OCI-LY7 (cell line): ENCODE measurements around the gene CNTNAP5. TPM values are rescaled to one million over a fixed set of nuclear protein-coding genes. Genes with fewer than 3 reads are reported as not detected.

Source experiments
- BruUV-seq: library from RNA; stranded (reverse); fragments of 400-500 nt; replicated peaks from 2 replicates; lab custom pipeline; 2021; lab: Mats Ljungman, UMichigan
- CTCF ChIA-PET: fragments of 300-600 bp; sonication (Branson Sonifier 250); formaldehyde crosslinking; loops from one replicate; lab custom pipeline; 2022; ENCODE audit warnings: antibody characterized with exemption; ENCODE audit not compliant: unreplicated experiment; lab: Charles Lee
- POLR2A ChIA-PET: fragments of 300-600 bp; sonication (Branson Sonifier 250); formaldehyde crosslinking; loops from one replicate; lab custom pipeline; 2022; ENCODE audit warnings: antibody characterized with exemption; lab: Charles Lee
- DNase-seq: peaks from one replicate; pipeline ENCODE4 v3.0.0-alpha.2; 2015; ENCODE audit warnings: low spot score
- H2AFZ ChIP-seq: fragments of 200-600 bp; sonication (generic), shearing (Covaris generic); 2 replicates; pipeline ENCODE4 v1.6.1; 2014; ENCODE audit warnings: mild to moderate bottlenecking, antibody characterized with exemption, low read length, moderate library complexity
- H3K27ac ChIP-seq: fragments of 200-600 bp; sonication (generic); 2 replicates; pipeline ENCODE4 v1.5.1; 2014; ENCODE audit warnings: mixed run types, low read depth, mild to moderate bottlenecking, moderate library complexity, low read length, inconsistent platforms; ENCODE audit not compliant: poor library complexity, severe bottlenecking
- H3K36me3 ChIP-seq: fragments of 200-600 bp; sonication (generic); 2 replicates; pipeline ENCODE4 v1.6.1; 2014; ENCODE audit warnings: mild to moderate bottlenecking, antibody characterized with exemption, low read length, moderate library complexity, mixed read lengths; ENCODE audit not compliant: insufficient read depth
- H3K4me1 ChIP-seq: fragments of 200-600 bp; sonication (generic); 2 replicates; pipeline ENCODE4 v1.5.1; 2014; ENCODE audit warnings: mild to moderate bottlenecking, low read length; ENCODE audit not compliant: insufficient read depth, poor library complexity, severe bottlenecking
- H3K4me2 ChIP-seq: fragments of 200-600 bp; sonication (generic); 2 replicates; pipeline ENCODE4 v1.6.1; 2014; ENCODE audit warnings: mild to moderate bottlenecking, low read length
- H3K4me3 ChIP-seq: fragments of 200-600 bp; sonication (generic); 2 replicates; pipeline ENCODE4 v1.5.1; 2014; ENCODE audit warnings: mild to moderate bottlenecking, low read depth, low read length; ENCODE audit not compliant: poor library complexity, severe bottlenecking
- H3K79me2 ChIP-seq: fragments of 200-600 bp; sonication (generic); 2 replicates; pipeline ENCODE4 v1.6.1; 2016; ENCODE audit warnings: low read depth, mild to moderate bottlenecking, low read length, moderate library complexity, mixed read lengths; ENCODE audit not compliant: insufficient read depth
- H3K9me2 ChIP-seq: fragments of 200-600 bp; sonication (generic); 2 replicates; pipeline ENCODE4 v1.6.1; 2016; ENCODE audit warnings: mild to moderate bottlenecking, low read length, mixed read lengths; ENCODE audit not compliant: insufficient read depth
- H3K9me3 ChIP-seq: fragments of 200-600 bp; sonication (generic); 2 replicates; pipeline ENCODE4 v1.6.1; 2014; ENCODE audit warnings: mild to moderate bottlenecking, mixed run types, low read length, mixed read lengths
- H4K20me1 ChIP-seq: fragments of 200-600 bp; sonication (generic); 2 replicates; pipeline ENCODE4 v1.6.1; 2014; ENCODE audit warnings: mild to moderate bottlenecking, antibody characterized with exemption, low read length, moderate library complexity, mixed read lengths; ENCODE audit not compliant: insufficient read depth
- EZH2phosphoT487 ChIP-seq: fragments of 200-600 bp; sonication (generic); IDR thresholded peaks from 2 replicates; pipeline ENCODE4 v1.6.1; 2018; ENCODE audit warnings: low read depth, borderline replicate concordance, mild to moderate bottlenecking, mixed run types, antibody characterized with exemption, low read length, moderate library complexity, mixed read lengths
- intact Hi-C: fragments of 100-400 bp; cut with micrococcal nuclease; formaldehyde crosslinking; loops from one replicate; pipeline ENCODE4 v1.10.0; 2022; ENCODE audit not compliant: unreplicated experiment
- total RNA-seq, 2 experiments: library from RNA; depleted of rRNA in 1 of 2; stranded (reverse); fragments of >200 nt in 1 of 2; shearing (Covaris generic) in 1 of 2; gene quantifications; 2 replicates each; pipeline ENCODE4 v1.2.3, GENCODE V29; 2014 to 2022
- TF ChIP-seq, protein P1 (sequence below): fragments of 200-600 bp; sonication (generic); conservative IDR thresholded peaks from 2 replicates; pipeline ENCODE4 v1.5.1; 2014; ENCODE audit warnings: mild to moderate bottlenecking, antibody characterized with exemption, low read length, moderate library complexity, mixed read lengths

CNTNAP5 gene
- total RNA-seq, 2 experiments from 2014 or later: not detected

DNA sequence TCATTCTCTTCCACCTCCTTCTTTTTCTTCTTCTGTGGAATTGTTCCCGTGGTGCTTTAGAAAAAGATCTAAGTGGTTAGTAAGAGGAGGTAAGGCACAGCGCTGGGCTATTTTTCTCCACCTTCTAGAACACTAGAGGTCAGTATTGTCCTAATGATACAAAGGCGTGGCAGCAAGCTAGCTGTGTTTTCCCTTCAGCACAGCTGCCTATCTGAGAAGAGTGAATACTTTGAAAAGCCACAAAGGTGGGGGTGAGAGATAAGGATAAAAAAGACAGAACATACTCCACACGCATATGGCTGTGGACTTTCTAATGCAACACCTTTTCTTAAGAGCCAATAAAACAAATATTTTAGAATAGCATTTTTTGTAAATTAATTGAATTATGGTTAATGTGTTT is 2.1 kb downstream of the CNTNAP5 start:
- CTCF ChIA-PET: no interaction called here
- peak; percentile 54 for DNase-seq

DNA sequence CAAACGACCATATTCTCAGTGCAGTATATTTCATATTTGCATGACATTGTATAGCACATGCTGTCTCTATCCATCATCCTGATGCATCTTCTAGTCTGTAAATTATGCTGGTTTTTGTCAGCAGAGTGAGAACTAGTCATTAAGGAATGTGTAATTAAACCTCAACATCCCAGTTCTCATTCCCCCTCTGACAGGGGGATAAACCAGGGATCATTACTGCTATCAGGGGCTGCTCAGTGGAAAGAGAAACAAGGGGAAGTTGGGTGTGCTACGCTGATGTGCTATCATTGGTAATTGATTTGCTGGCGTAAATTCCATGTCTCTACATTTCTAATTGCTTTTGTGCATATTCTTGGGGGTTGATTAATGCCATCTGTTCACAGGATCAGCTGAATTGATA is 7.7 kb downstream of the CNTNAP5 start:
- Histone ChIP-seq H3K4me3 (no peak overlapping the region), H3K27ac (no peak overlapping the region), H3K9me2 (no peaks in the 10 kb centered on the region), H3K4me1 (no peaks in the 10 kb centered on the region), H2AFZ (no peak overlapping the region), H3K79me2 (no peaks in the 10 kb centered on the region), H3K9me3 (no peaks in the 10 kb centered on the region), H3K4me2 (no peak overlapping the region), H4K20me1 (no peaks in the 10 kb centered on the region), H3K36me3 (no peaks in the 10 kb centered on the region)
- no peak for DNase-seq
- intact Hi-C loops: no loop called here
- TF ChIP-seq EZH2phosphoT487: no peak
- TF ChIP-seq, protein P1, sequence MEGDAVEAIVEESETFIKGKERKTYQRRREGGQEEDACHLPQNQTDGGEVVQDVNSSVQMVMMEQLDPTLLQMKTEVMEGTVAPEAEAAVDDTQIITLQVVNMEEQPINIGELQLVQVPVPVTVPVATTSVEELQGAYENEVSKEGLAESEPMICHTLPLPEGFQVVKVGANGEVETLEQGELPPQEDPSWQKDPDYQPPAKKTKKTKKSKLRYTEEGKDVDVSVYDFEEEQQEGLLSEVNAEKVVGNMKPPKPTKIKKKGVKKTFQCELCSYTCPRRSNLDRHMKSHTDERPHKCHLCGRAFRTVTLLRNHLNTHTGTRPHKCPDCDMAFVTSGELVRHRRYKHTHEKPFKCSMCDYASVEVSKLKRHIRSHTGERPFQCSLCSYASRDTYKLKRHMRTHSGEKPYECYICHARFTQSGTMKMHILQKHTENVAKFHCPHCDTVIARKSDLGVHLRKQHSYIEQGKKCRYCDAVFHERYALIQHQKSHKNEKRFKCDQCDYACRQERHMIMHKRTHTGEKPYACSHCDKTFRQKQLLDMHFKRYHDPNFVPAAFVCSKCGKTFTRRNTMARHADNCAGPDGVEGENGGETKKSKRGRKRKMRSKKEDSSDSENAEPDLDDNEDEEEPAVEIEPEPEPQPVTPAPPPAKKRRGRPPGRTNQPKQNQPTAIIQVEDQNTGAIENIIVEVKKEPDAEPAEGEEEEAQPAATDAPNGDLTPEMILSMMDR: no peak
- ChIA-PET POLR2A (no interaction called here), CTCF (no interaction called here)
- BruUV-seq: no TSS peak

More for the DNA sequence above, 2.1 kb downstream of the CNTNAP5 start:
- no peaks in the 10 kb centered on the region for H3K79me2 ChIP-seq
- H2AFZ ChIP-seq: no peak overlapping the region
- no peaks in the 10 kb centered on the region for H3K9me3 ChIP-seq
- no peaks in the 10 kb centered on the region for H4K20me1 ChIP-seq
- TF ChIP-seq, protein P1: peak; percentile 81
- no peak for TF ChIP-seq EZH2phosphoT487
- H3K4me1 ChIP-seq: no peaks in the 10 kb centered on the region
- no peak overlapping the region for H3K4me2 ChIP-seq
- no TSS peak for BruUV-seq
- intact Hi-C loops: no loop called here
- H3K36me3 ChIP-seq: no peaks in the 10 kb centered on the region
- H3K4me3 ChIP-seq: no peak overlapping the region
- no peak overlapping the region for H3K27ac ChIP-seq
- H3K9me2 ChIP-seq: no peaks in the 10 kb centered on the region
- POLR2A ChIA-PET: no interaction called here

DNA sequence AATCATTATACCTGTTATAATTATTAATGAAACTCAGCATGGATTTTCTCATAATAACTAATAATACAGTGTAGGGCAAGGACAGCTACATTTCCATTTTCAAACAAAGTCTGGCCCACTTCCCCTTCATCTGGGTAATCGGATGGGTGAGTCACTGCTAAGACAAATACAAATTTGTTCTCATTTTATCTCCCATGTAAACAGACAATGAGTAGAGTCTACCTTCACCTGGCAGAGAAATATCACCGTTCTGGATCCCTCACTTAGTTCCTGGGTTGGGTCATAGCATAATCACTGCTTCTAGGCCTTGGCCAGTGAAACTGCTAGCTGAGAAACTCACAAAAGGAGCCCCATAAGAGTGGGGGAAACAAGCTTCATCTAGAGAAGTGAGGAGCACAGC is 9.2 kb downstream of the CNTNAP5 start:
- intact Hi-C loops: no loop called here
- ChIA-PET POLR2A (no interaction called here), CTCF (no interaction called here)
- H3K79me2 ChIP-seq: no peaks in the 10 kb centered on the region
- DNase-seq: no peak
- H2AFZ ChIP-seq: no peak overlapping the region
- no peak overlapping the region for H3K4me3 ChIP-seq
- no peak overlapping the region for H3K27ac ChIP-seq
- H3K36me3 ChIP-seq: no peaks in the 10 kb centered on the region
- no peaks in the 10 kb centered on the region for H3K9me2 ChIP-seq
- TF ChIP-seq, protein P1: no peak
- no peak for TF ChIP-seq EZH2phosphoT487
- no TSS peak for BruUV-seq
- no peaks in the 10 kb centered on the region for H4K20me1 ChIP-seq
- H3K4me1 ChIP-seq: no peaks in the 10 kb centered on the region
- H3K9me3 ChIP-seq: no peaks in the 10 kb centered on the region
- H3K4me2 ChIP-seq: no peak overlapping the region
